Endothelial cell of umbilical vein (primary cell): ENCODE measurements around the gene IFT52. TPM values are rescaled to one million over a fixed set of nuclear protein-coding genes. Genes with fewer than 3 reads are reported as not detected.

ENCODE experiments used
- BruUV-seq: library from RNA; stranded (reverse); fragments of 400-500 nt; replicated peaks from 2 replicates; lab custom pipeline; 2021; lab: Mats Ljungman, UMichigan
- CTCF ChIA-PET: fragments of 300-600, 350-600 bp; sonication (Branson Sonifier 250); formaldehyde crosslinking; loops from one replicate; lab custom pipeline; 2021; ENCODE audit warnings: antibody characterized with exemption, inconsistent platforms; lab: Charles Lee
- POLR2A ChIA-PET: fragments of 300-600, 350-600 bp; sonication (Branson Sonifier 250); formaldehyde crosslinking; loops from one replicate; lab custom pipeline; 2021; ENCODE audit warnings: antibody characterized with exemption, inconsistent platforms; lab: Charles Lee
- DNase-seq: peaks from one replicate; pipeline ENCODE4 v3.0.0-alpha.2; 2011; ENCODE audit warnings: low read depth, low spot score
- FAIRE-seq: peaks from 2 replicates; lab custom pipeline; 2011; peaks lifted over from hg19 to GRCh38; lab: Jason Lieb, UNC
- H2AFZ ChIP-seq: 2 replicates; pipeline ENCODE4 v1.6.0; 2012; ENCODE audit warnings: low read depth, low read length, control low read depth, inconsistent platforms
- H3K27ac ChIP-seq: 2 replicates; pipeline ENCODE4 v1.5.1; 2011; ENCODE audit warnings: low read depth, mild to moderate bottlenecking, control low read depth, low read length, moderate library complexity; ENCODE audit not compliant: insufficient read depth
- H3K27me3 ChIP-seq, 2 experiments: 2 replicates each; pipeline versions ENCODE4 v1.6.0 to v1.6.1; 2011; ENCODE audit warnings: low read length in 2 of 2, mixed read lengths in 1 of 2; ENCODE audit not compliant: control insufficient read depth in 2 of 2, insufficient read depth in 2 of 2
- H3K36me3 ChIP-seq, 2 experiments: 2 replicates in 1 of 2; 3 replicates in 1 of 2; pipeline ENCODE4 v1.5.1; 2011; ENCODE audit warnings: low read length in 2 of 2, mild to moderate bottlenecking in 1 of 2, moderate library complexity in 1 of 2; ENCODE audit not compliant: control insufficient read depth in 2 of 2, insufficient read depth in 2 of 2; ENCODE audit errors: extremely low read depth in 1 of 2
- H3K4me1 ChIP-seq: 3 replicates; pipeline ENCODE4 v1.5.1; 2011; ENCODE audit warnings: mild to moderate bottlenecking, low read length; ENCODE audit not compliant: control insufficient read depth, insufficient read depth; ENCODE audit errors: extremely low read depth
- H3K4me2 ChIP-seq: 2 replicates; pipeline ENCODE4 v1.6.1; 2011; ENCODE audit warnings: low read length, control low read depth, mixed read lengths; ENCODE audit not compliant: insufficient read depth
- H3K4me3 ChIP-seq, 3 experiments: fragments of 200-600 bp in 1 of 3; sonication (generic), shearing (Covaris generic) in 1 of 3; replicated peaks in 1 of 3; 2 replicates each; pipeline ENCODE4 v1.5.1; 2011 to 2016; ENCODE audit warnings: control low read depth in 3 of 3, low read length in 3 of 3, mild to moderate bottlenecking in 2 of 3, inconsistent platforms in 1 of 3, low read depth in 1 of 3, moderate library complexity in 1 of 3; ENCODE audit not compliant: insufficient read depth in 1 of 3
- H3K79me2 ChIP-seq: 2 replicates; pipeline ENCODE4 v1.6.0; 2012; ENCODE audit warnings: low read length, inconsistent platforms; ENCODE audit not compliant: control insufficient read depth, insufficient read depth
- H3K9ac ChIP-seq: replicated peaks from 2 replicates; pipeline ENCODE3; 2011; ENCODE audit warnings: low read length, control low read depth; ENCODE audit not compliant: insufficient read depth; ENCODE audit errors: extremely low read depth
- H3K9me1 ChIP-seq: replicated peaks from 3 replicates; pipeline ENCODE4 v1.6.0; 2011; ENCODE audit warnings: mild to moderate bottlenecking, low read length; ENCODE audit not compliant: control insufficient read depth, insufficient read depth; ENCODE audit errors: extremely low read depth
- H3K9me3 ChIP-seq: replicated peaks from 2 replicates; pipeline ENCODE4 v1.5.1; 2012; ENCODE audit warnings: low read length, inconsistent platforms; ENCODE audit not compliant: control insufficient read depth, insufficient read depth
- H4K20me1 ChIP-seq: replicated peaks from 2 replicates; pipeline ENCODE3; 2011; ENCODE audit warnings: mild to moderate bottlenecking, low read length; ENCODE audit not compliant: control insufficient read depth, insufficient read depth; ENCODE audit errors: extremely low read depth
- CTCF ChIP-seq, 2 donors: IDR thresholded peaks; 1 replicate in 1 of 2; 2 replicates in 1 of 2; pipeline ENCODE4 v1.5.1; 2011; ENCODE audit warnings: low read length in 2 of 2, mild to moderate bottlenecking in 2 of 2, moderate library complexity in 2 of 2, control low read depth in 1 of 2, inconsistent platforms in 1 of 2, low read depth in 1 of 2; ENCODE audit not compliant: insufficient read depth in 1 of 2; ENCODE audit errors: extremely low read depth in 1 of 2
- FOS ChIP-seq: IDR thresholded peaks from 2 replicates; pipeline ENCODE4 v1.6.1; 2011; ENCODE audit warnings: mild to moderate bottlenecking, low read length, moderate library complexity, borderline replicate concordance; ENCODE audit not compliant: insufficient read depth
- JUN ChIP-seq: IDR thresholded peaks from 2 replicates; pipeline ENCODE4 v1.6.1; 2011; ENCODE audit warnings: borderline replicate concordance, low read depth; ENCODE audit not compliant: insufficient read length, insufficient read depth
- POLR2A ChIP-seq: IDR thresholded peaks from 2 replicates; pipeline ENCODE4 v1.6.1; 2012; ENCODE audit warnings: low read depth, mild to moderate bottlenecking, control low read depth, low read length
- POLR2AphosphoS5 ChIP-seq: IDR thresholded peaks from 2 replicates; pipeline ENCODE4 v1.6.1; 2012; ENCODE audit warnings: low read depth, mild to moderate bottlenecking, control low read depth, low read length, moderate library complexity; ENCODE audit not compliant: insufficient read depth
- dilution Hi-C: fragments of 300-500 bp; cut with MboI; formaldehyde crosslinking; loops from one replicate; pipeline ENCODE4 v1.15.0; 2019; ENCODE audit warnings: low sequenced_read_pairs; ENCODE audit not compliant: extremely low pct_ligation_motif_present
- intact Hi-C: fragments of 100-400 bp; cut with micrococcal nuclease; formaldehyde crosslinking; loops from one replicate; pipeline ENCODE4 v1.10.0; 2022
- polyA plus RNA-seq, 4 experiments: library from polyadenylated mRNA; depleted of rRNA in 3 of 4; stranded (reverse) in 3 of 4; unstranded in 1 of 4; fragments of >200 nt; gene quantifications; 2 replicates each; pipeline versions ENCODE4 v1.2.1 to v1.2.3, GENCODE V29; 2011 to 2012; ENCODE audit warnings: missing spikeins in 1 of 4
- total RNA-seq: library from RNA; stranded (reverse); gene quantifications from 2 replicates; pipeline ENCODE4 v1.2.3, GENCODE V29; 2021

The IFT52 gene
- total and polyA plus RNA-seq, 2 donors (not counting 3 experiments of a cell fraction or from before 2014, with no cell fraction given), result 30.0 to 33.4 TPM

GRCh38 chr20:43667341-43668132 lies 76.8 kb downstream of the IFT52 start:
- Histone ChIP-seq H4K20me1 (no peaks in the 10 kb centered on the region), H3K27me3 (peaks cover 0 to 7% of the 10 kb centered on the region in 2 experiments), H3K4me3 (peak overlapping the region; percentile 35 to 47 (median 43)), H3K9me3 (no peaks in the 10 kb centered on the region), H3K36me3 (no peaks in the 10 kb centered on the region), H3K79me2 (peaks cover 25% of the 10 kb centered on the region), H3K9ac (peak overlapping the region; percentile 59), H3K4me2 (peak overlapping the region; percentile 38), H3K9me1 (no peaks in the 10 kb centered on the region), H3K27ac (peak overlapping the region; percentile 14), H2AFZ (peak overlapping the region; percentile 2), H3K4me1 (peaks cover 15% of the 10 kb centered on the region)
- POLR2A ChIA-PET, result interaction anchor here (0.7 kb wide), 1 partner anchor 15 kb away, joined by 3 read pairs; no protein-coding TSS in a partner anchor
- intact Hi-C loops, result loop anchor here (2.0 to 10.0 kb wide), 3 partner anchors 77 to 247 kb away; partner anchors contain the start of genes IFT52, SRSF6 and TOX2
- FAIRE-seq (no peak), DNase-seq (no peak)
- BruUV-seq, result TSS peak; percentile 20
- dilution Hi-C loops, result no loop called here
- TF ChIP-seq CTCF (IDR thresholded peaks at IDR 0.05; ENCODE audit: extremely low read depth in 1 of 2, insufficient read depth in 1 of 2, low read depth in 1 of 2, low read length in 2 of 2) (no peak), POLR2A (no peak), FOS (no peak), POLR2AphosphoS5 (no peak), JUN (no peak)
- CTCF ChIA-PET, result interaction anchor here (1.2 kb wide), 1 partner anchor 22 kb away, joined by 4 read pairs; no protein-coding TSS in a partner anchor
